Stimulated activated CD8-positive, alpha-beta memory T cell treated with anti-CD3 and anti-CD28 coated beads, Interleukin-12 subunit alpha, Interleukin-12 subunit beta, amount 100 ng/mL, for 24 hours (primary cell): ENCODE measurements around the gene ZC3H12D.
"Not testable (repeated sequence)": the region's sequence is repeated elsewhere in the genome, so short reads cannot be mapped to it uniquely, and the experiment has no call there.

Experiments
- DNase-seq: peaks from one replicate; pipeline ENCODE4 v3.0.0-alpha.2; 2020; ENCODE audit errors: extremely low read depth

The ZC3H12D gene

GRCh38 chr6:149484733-149485700 is at the start of gene ZC3H12D:
TSS of gene ZC3H12D (minus strand) at chr6:149485014. CDS start at chr6:149474543, 10,471 bp downstream.
- DNase-seq: no peak

- no peak for DNase-seq
These were observed 44.8 kb upstream of the ZC3H12D start for GRCh38 chr6:149529650-149530049.

DNA sequence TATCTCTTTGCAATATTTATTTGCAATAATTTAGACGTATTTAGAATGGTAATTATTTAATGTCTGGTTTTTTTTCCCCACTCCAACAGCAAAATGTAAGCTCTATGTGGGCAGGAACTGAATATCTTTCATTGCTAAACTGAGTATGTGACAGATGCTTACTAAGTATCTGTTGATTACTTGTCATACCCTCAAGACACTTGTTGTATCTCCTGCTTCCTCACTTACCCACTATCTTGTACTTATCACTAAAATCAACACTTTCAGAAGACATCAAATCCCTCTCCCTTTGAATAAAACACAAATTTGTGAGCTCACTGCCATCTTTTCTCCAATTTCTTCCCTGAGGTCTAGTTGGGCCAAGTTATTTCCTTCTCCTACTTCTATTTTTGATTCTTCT is 30.7 kb upstream of the ZC3H12D start:
- no peak for DNase-seq

- no peak for DNase-seq
These were observed 29.1 kb upstream of the ZC3H12D start for GRCh38 chr6:149513915-149514314.

GRCh38 chr6:149510793-149511512 is 26.1 kb upstream of the ZC3H12D start:
- DNase-seq: no peak

- DNase-seq: no peak
These were observed 23.7 kb upstream of the ZC3H12D start for GRCh38 chr6:149508485-149508884.

GRCh38 chr6:149503872-149504271 is 19.1 kb upstream of the ZC3H12D start:
- no peak for DNase-seq

DNA sequence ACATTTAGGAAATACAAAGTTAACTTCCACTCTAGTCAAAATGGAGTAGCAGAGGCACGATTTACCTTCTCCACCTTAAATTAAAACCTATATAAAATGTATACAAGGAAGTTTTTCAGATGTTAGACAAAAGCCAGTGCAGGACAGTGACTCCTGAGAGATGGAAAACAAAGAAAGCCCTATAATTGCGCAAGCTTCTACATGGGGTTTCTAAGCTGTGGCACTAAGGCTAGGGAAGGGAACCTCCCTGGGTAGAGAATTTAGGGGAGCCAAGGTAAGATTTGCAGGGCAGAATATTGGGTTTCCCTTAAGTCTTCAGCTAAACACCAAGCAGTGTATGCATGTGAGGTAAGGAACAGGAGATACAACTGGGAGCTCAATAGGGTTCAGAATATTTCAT is 18.5 kb upstream of the ZC3H12D start:
- no peak for DNase-seq

GRCh38 chr6:149501768-149502167 is 17.0 kb upstream of the ZC3H12D start:
- DNase-seq: no peak

- no peak for DNase-seq
These were observed 16.4 kb upstream of the ZC3H12D start for GRCh38 chr6:149501201-149501600.

- DNase-seq: no peak
These were observed 15.3 kb upstream of the ZC3H12D start for GRCh38 chr6:149500096-149500495.

DNA sequence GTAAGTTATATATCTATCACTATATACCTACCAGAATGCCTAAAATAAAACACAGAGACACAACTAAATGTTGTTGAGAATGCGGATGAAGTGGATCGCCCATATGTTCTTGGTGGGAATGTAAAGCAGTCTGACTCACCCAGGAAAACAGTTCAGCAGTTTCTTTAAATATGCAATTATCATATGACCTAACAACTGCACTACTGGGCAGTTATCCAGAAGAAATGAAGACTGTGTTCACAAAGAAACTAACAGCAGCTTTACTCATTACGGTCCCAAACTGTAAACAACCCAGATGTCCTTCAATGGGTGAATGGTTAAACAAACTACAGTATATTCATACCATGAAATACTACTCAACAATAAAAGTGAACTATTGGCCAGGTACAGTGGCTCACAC is 14.3 kb upstream of the ZC3H12D start:
- DNase-seq: no peak

- no peak for DNase-seq
These were observed 12.6 kb upstream of the ZC3H12D start for GRCh38 chr6:149497365-149497764.

GRCh38 chr6:149496597-149496996 is 11.8 kb upstream of the ZC3H12D start:
- DNase-seq: not testable (repeated sequence)

DNA sequence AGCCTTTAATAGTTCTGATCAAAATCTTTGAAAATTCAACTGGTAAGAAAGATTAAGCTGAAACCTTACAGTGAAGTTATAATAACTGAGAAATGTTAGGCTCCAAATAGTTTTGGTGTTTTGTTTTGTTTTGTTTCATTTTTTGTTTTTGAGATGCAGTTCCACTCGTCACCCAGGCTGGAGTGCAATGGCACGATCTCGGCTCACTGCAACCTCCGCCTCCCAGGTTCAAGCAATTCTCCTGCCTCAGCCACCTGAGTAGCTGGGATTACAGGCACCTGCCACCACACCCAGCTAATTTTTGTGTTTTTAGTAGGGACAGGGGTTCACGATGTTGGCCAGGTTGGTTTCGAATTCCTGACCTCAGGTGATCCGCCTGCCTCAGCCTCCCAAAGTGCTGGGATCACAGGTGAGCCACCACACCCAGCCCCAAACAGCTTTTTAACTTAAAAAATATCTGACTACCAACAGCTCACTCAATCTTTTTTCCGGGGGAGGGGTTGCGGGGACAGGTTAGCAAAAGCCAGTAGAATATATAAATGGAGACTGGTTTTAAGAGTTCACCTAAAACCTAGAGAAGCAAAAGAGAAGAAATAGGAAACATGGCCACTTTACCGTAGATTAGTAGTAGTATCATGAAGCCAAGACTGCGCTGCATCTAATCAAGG is 10.7 kb upstream of the ZC3H12D start:
- DNase-seq: not testable (repeated sequence)

DNA sequence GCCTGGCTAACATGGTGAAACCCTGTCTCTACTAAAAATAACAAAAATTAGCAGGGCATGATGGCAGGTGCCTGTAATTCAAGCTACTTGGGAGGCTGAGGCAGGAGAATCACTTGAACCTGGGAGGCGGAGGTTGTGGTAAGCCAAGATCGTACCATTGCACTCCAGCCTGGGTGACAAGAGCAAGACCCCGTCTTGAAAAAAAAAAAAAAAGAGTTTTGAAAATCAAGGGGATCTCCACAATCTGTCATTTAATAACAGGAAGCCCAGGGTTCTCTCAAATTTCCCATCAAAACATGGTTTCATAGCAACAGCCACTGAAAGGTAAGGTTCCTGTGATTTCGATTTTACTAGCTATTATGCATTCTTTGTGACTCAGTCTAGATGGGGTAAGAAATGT is 10.0 kb upstream of the ZC3H12D start:
- not testable (repeated sequence) for DNase-seq

DNA sequence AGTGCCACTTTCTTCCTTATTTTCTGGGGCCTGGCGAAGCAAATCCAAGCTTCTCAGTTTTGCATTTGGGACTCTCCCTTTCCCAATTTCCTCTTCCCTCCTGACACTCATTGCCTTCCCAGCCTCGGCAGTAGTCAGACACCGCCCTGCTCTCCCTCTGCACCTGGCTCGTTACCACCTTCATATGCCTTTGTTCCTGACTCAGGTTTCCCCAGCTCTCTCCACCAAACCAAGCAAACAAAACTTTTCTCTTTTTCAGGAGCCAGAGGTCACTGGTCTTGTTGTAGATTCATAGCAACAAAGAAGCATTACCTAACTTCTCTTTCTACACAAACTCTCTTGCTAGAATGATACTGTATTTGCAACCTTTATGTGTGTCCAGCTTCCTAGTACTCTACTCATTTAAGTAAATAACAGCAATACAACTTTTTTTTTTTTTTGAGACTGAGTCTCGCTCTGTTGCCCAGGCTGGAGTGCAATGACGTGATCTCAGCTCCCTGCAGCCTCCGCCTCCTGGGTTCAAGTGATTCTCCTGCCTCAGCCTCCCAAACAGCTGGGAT is 9.0 kb upstream of the ZC3H12D start:
- DNase-seq: no peak

- DNase-seq: no peak
These were observed 8.1 kb upstream of the ZC3H12D start for GRCh38 chr6:149492798-149493343.

DNA sequence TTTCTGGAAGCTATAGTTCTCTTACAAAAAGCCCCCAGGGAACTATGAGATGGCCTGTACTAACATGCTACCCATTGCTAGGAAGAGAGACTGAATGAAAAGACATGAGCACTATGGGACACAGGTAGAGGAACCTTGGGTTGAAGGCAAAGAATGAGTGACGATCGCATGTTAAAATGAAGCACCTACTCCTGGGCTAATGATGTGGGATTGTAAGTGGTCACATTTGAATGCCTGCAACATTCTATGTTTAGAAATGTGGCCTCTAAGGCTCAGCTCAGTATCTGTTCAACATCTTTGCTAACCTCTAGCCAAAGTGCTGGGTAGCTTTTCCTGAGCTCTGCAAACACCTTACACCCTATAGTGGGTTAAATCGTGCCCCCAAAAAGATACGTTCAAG is 5.2 kb upstream of the ZC3H12D start:
- DNase-seq: no peak

- DNase-seq: no peak
These were observed 4.0 kb upstream of the ZC3H12D start for GRCh38 chr6:149488815-149489214.

DNA sequence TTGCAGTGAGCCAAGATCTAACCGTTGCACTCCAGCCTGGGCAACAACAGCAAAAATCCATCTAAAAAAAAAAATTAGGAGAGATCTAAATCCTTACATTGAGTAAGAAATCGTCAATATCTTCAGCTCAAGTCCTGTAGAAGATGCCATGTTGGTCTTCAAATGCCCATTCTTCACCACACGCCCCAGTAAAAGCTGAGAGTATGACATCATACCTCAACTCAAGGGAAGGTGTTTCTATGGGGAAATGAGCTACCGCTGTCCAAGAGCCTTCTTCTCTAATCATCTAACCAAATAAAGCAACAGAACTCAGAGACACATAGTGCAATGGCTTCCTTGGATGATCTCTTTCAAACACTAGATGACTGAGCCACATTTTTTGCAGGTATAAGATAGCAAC is 2.5 kb upstream of the ZC3H12D start:
- no peak for DNase-seq
